AG09309 (cell line): ENCODE results near the gene UROC1.

Experiments
- DNase-seq: peaks from one replicate; pipeline ENCODE4 v3.0.0-alpha.2; 2010; ENCODE audit warnings: low read depth
- H3K4me3 ChIP-seq: 2 replicates; pipeline ENCODE4 v1.5.1; 2011; ENCODE audit warnings: mild to moderate bottlenecking, low read depth, low read length, moderate library complexity; ENCODE audit not compliant: control insufficient read depth
- CTCF ChIP-seq: IDR thresholded peaks from 2 replicates; pipeline ENCODE4 v1.5.1; 2011; ENCODE audit warnings: mild to moderate bottlenecking, low read depth, low read length, inconsistent platforms; ENCODE audit not compliant: insufficient read depth, control insufficient read depth; ENCODE audit errors: missing control alignments

The UROC1 gene

GRCh38 chr3:126481808-126482502 lies 35.6 kb downstream of the UROC1 start:
- no peak overlapping the region for H3K4me3 ChIP-seq
- no peak for TF ChIP-seq CTCF
- no peak for DNase-seq

- DNase-seq: no peak
- H3K4me3 ChIP-seq: no peak overlapping the region
- no peak for TF ChIP-seq CTCF
Observed at GRCh38 chr3:126480861-126481260, 36.7 kb downstream of the UROC1 start.

GRCh38 chr3:126480206-126480605 lies 37.4 kb downstream of the UROC1 start:
- H3K4me3 ChIP-seq: no peak overlapping the region
- no peak for TF ChIP-seq CTCF
- DNase-seq: no peak

- TF ChIP-seq CTCF: no peak
- DNase-seq: no peak
- no peak overlapping the region for H3K4me3 ChIP-seq
Observed at GRCh38 chr3:126479642-126480041, 37.9 kb downstream of the UROC1 start.

- no peak overlapping the region for H3K4me3 ChIP-seq
- no peak for TF ChIP-seq CTCF
- no peak for DNase-seq
Observed at GRCh38 chr3:126478581-126479310, 38.8 kb downstream of the UROC1 start.

GRCh38 chr3:126477061-126477380 lies 40.6 kb downstream of the UROC1 start:
- TF ChIP-seq CTCF: no peak
- H3K4me3 ChIP-seq: no peak overlapping the region
- DNase-seq: no peak
